ENCODE results near the gene MPRIP. TPM values are rescaled to one million over a fixed set of nuclear protein-coding genes. Genes with fewer than 3 reads are reported as not detected.

The MPRIP gene
- total RNA-seq, 1 experiment from 2014 or later: 284 TPM

DNA sequence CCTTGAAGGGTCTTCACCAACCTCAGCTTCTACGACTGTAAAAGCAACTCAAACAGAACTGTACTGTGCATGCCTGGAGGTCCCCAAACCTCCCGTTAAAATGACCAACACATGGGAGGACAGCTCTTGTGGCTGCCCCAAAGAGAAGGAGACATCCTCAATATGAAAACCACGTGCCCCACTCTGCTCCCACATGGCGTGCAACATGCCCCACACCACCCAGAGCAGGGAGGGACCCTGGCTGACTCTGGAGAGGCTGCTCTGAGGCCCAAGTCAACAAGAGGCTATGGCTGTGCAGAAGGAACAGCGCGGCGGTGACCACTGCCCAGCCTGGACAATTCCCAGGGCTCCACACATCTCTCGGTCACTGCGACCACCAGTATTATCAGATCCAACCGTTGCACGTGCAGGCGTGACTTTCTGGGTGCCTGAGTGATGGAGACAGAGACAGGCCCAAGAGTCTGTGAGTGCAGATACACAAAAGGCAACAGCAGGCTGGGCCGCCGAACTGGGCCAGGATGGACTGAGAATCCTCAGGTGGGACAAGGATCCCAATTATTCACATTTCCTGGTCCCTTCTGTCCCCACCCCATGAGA lies 162.5 kb downstream of the MPRIP start:
- peak overlapping the region; percentile 81 for H3K4me3 Mint-ChIP-seq (ENCODE audit: unreplicated experiment)
- intact Hi-C loops (cut with micrococcal nuclease; ENCODE audit: unreplicated experiment): loop anchor here (5.0 kb wide), 1 partner anchor 202 kb away; no protein-coding TSS in a partner anchor
- POLR2A ChIA-PET: no interaction called here

DNA sequence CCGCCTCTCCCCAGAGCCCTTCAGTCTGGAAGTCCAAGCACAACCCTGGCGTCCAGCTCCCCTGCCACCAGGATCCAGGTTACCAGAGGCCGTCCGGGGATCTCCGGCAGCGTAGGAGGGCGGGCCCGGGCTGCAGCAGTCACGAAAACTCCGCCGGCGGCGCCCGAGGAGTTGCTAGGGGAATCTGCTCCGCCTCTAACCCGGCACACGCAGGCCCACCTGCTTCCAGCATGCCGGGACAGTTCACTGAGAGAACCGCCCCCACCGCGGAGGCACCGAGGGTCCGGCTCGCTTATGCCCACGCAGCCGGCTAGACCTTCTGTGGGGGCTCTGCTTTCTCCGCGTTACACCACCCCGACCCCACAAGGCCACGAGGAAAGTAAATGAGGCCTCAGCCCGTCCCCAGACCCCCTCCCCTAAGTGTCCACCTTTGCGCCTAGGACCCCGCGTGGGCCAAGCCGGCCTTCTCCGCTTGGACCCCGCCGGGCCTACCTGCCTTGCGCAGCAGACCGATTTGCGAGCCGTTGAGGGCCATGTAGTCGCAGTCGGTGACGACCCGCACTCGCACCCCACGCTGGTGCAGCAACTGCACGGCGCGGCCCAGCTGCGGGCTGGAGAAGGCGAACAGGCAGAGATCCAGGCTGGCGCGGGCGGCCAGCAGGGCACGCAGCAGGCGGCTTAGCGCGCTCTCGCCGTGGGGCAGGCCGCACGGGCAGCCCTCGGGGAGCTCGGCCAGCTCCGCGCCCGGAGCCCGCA lies 163.3 kb downstream of the MPRIP start:
- POLR2A ChIA-PET: no interaction called here
- TSS peak; percentile 31 for BruUV-seq (replicated peaks)
- intact Hi-C loops (cut with micrococcal nuclease; ENCODE audit: unreplicated experiment): loop anchor here (1.0 to 5.0 kb wide), 3 partner anchors 32 to 203 kb away; partner anchors contain the start of gene FLCN

More for the DNA sequence above, 162.5 kb downstream of the MPRIP start:
- TF ChIP-seq, protein P1, sequence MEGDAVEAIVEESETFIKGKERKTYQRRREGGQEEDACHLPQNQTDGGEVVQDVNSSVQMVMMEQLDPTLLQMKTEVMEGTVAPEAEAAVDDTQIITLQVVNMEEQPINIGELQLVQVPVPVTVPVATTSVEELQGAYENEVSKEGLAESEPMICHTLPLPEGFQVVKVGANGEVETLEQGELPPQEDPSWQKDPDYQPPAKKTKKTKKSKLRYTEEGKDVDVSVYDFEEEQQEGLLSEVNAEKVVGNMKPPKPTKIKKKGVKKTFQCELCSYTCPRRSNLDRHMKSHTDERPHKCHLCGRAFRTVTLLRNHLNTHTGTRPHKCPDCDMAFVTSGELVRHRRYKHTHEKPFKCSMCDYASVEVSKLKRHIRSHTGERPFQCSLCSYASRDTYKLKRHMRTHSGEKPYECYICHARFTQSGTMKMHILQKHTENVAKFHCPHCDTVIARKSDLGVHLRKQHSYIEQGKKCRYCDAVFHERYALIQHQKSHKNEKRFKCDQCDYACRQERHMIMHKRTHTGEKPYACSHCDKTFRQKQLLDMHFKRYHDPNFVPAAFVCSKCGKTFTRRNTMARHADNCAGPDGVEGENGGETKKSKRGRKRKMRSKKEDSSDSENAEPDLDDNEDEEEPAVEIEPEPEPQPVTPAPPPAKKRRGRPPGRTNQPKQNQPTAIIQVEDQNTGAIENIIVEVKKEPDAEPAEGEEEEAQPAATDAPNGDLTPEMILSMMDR (IDR thresholded peaks at IDR 0.05; ENCODE audit: insufficient read depth in 1 of 2, low read depth in 1 of 2, low read length in 1 of 2, severe bottlenecking in 1 of 2, unreplicated experiment in 1 of 2): no peak
- peaks cover 19% of the 10 kb centered on the region for H3K36me3 Mint-ChIP-seq (ENCODE audit: insufficient read depth, unreplicated experiment)
- H3K4me3 ChIP-seq (ENCODE audit: low read depth, low read length): peak overlapping the region; percentile 79
- peaks cover 4% of the 10 kb centered on the region for H3K36me3 ChIP-seq (ENCODE audit: control insufficient read depth, insufficient read depth, low read length)
- H3K4me1 ChIP-seq: peaks cover 7% of the 10 kb centered on the region; the same call in 1 of the 2 replicates
- CTCF ChIA-PET: no interaction called here
- H3K27me3 ChIP-seq (replicated peaks; ENCODE audit: control insufficient read depth, insufficient read depth, low read length): no peaks in the 10 kb centered on the region
- BruUV-seq (replicated peaks): no TSS peak
- no peaks in the 10 kb centered on the region for H3K9me3 Mint-ChIP-seq (ENCODE audit: unreplicated experiment)
- H3K27me3 Mint-ChIP-seq (ENCODE audit: insufficient read depth, unreplicated experiment): no peaks in the 10 kb centered on the region
- no peak for DNase-seq
- no peaks in the 10 kb centered on the region for H3K9me3 ChIP-seq
- H3K4me1 Mint-ChIP-seq (ENCODE audit: low read depth, unreplicated experiment): peaks cover 5% of the 10 kb centered on the region
- H3K27ac Mint-ChIP-seq (ENCODE audit: unreplicated experiment): peak overlapping the region; percentile 83

More for the DNA sequence above, 163.3 kb downstream of the MPRIP start:
- peak; percentile 80 to 81 for DNase-seq
- Mint-ChIP-seq H3K36me3 (ENCODE audit: insufficient read depth, unreplicated experiment) (peaks cover 19% of the 10 kb centered on the region), H3K4me3 (ENCODE audit: unreplicated experiment) (peak overlapping the region; percentile 81), H3K27me3 (ENCODE audit: insufficient read depth, unreplicated experiment) (no peaks in the 10 kb centered on the region), H3K9me3 (ENCODE audit: unreplicated experiment) (no peaks in the 10 kb centered on the region), H3K4me1 (ENCODE audit: low read depth, unreplicated experiment) (peaks cover 5% of the 10 kb centered on the region), H3K27ac (ENCODE audit: unreplicated experiment) (peak overlapping the region; percentile 83)
- Histone ChIP-seq H3K27me3 (replicated peaks; ENCODE audit: control insufficient read depth, insufficient read depth, low read length) (no peaks in the 10 kb centered on the region), H3K4me1 (peaks cover 7% of the 10 kb centered on the region; the same call in 1 of the 2 replicates), H3K36me3 (ENCODE audit: control insufficient read depth, insufficient read depth, low read length) (peaks cover 4% of the 10 kb centered on the region), H3K9me3 (no peaks in the 10 kb centered on the region), H3K4me3 (ENCODE audit: low read depth, low read length) (peak overlapping the region; percentile 79)
- CTCF ChIA-PET: no interaction called here
- TF ChIP-seq, protein P1 (IDR thresholded peaks at IDR 0.05; ENCODE audit: insufficient read depth in 1 of 2, low read depth in 1 of 2, low read length in 1 of 2, severe bottlenecking in 1 of 2, unreplicated experiment in 1 of 2): no peak
